Peyer's patch (tissue), 4 donors: Measurements from ENCODE around the gene TMEM222. TPM values are rescaled to one million over a fixed set of nuclear protein-coding genes. Genes with fewer than 3 reads are reported as not detected.

ENCODE experiments used
- DNase-seq, 3 donors: peaks; one replicate each; pipeline ENCODE4 v3.0.0-alpha.2; 2017 to 2019
- H3K27ac ChIP-seq, 4 donors: fragments of 200-600 bp; sonication (generic); one replicate each; pipeline ENCODE4 v1.5.1; 2016 to 2019
- H3K27me3 ChIP-seq, 2 donors: fragments of 200-600 bp; sonication (generic); one replicate each; pipeline ENCODE4 v1.5.1; 2019
- H3K36me3 ChIP-seq, 3 donors: fragments of 200-600 bp; sonication (generic); one replicate each; pipeline ENCODE4 v1.5.1; 2016 to 2019
- H3K4me1 ChIP-seq, 4 donors: fragments of 200-600 bp; sonication (generic); one replicate each; pipeline ENCODE4 v1.5.1; 2016 to 2019
- H3K4me3 ChIP-seq, 4 donors: fragments of 200-600 bp; sonication (generic); 1 replicate in 3 of 4; 2 replicates in 1 of 4; pipeline ENCODE4 v1.5.1; 2016 to 2019; ENCODE audit warnings: mild to moderate bottlenecking in 1 of 4
- H3K9me3 ChIP-seq, 4 donors: fragments of 200-600 bp; sonication (generic); one replicate each; pipeline ENCODE4 v1.5.1; 2016 to 2019; ENCODE audit warnings: mild to moderate bottlenecking in 1 of 4
- CTCF ChIP-seq, 6 experiments: fragments of 450-650 bp in 4 of 6; fragments of 200-600 bp in 2 of 6; sonication (generic) in 1 of 6; IDR thresholded peaks; one replicate each; pipeline ENCODE4 v1.5.1; 2017 to 2019; ENCODE audit warnings: antibody characterized with exemption in 6 of 6, mild to moderate bottlenecking in 3 of 6, moderate library complexity in 1 of 6
- POLR2A ChIP-seq, 2 donors: fragments of 450-650 bp; IDR thresholded peaks; one replicate each; pipeline ENCODE4 v1.5.1; 2017; ENCODE audit warnings: antibody characterized with exemption in 2 of 2, mild to moderate bottlenecking in 2 of 2, moderate library complexity in 2 of 2
- total RNA-seq, 4 donors: library from RNA; depleted of rRNA; stranded (reverse); fragments of >200 nt; gene quantifications; one replicate each; pipeline ENCODE4 v1.1.0, GENCODE V29; 2016

TMEM222 gene
- total RNA-seq, 4 donors from 2014 or later = 9.9 to 30.8 (median 25.4) TPM

- H3K4me3 ChIP-seq = no peak overlapping the region
- TF ChIP-seq POLR2A (IDR thresholded peaks at IDR 0.05) (no peak), CTCF (IDR thresholded peaks at IDR 0.05) (no peak)
- no peak overlapping the region for H3K27ac ChIP-seq
- no peaks in the 10 kb centered on the region for H3K9me3 ChIP-seq
- H3K27me3 ChIP-seq = no peaks in the 10 kb centered on the region
- peaks cover 0 to 68% (median 0%) of the 10 kb centered on the region in 3 donors for H3K36me3 ChIP-seq
- H3K4me1 ChIP-seq = peaks cover 0 to 27% (median 0%) of the 10 kb centered on the region in 4 donors
- DNase-seq = no peak
These were observed 18.5 kb upstream of the TMEM222 start for GRCh38 chr1:27303509-27303908.

GRCh38 chr1:27306071-27306470, 15.9 kb upstream of the TMEM222 start:
- no peak for DNase-seq
- no peak overlapping the region for H3K27ac ChIP-seq
- H3K4me3 ChIP-seq = no peak overlapping the region
- H3K27me3 ChIP-seq = no peaks in the 10 kb centered on the region
- no peaks in the 10 kb centered on the region for H3K9me3 ChIP-seq
- TF ChIP-seq CTCF (IDR thresholded peaks at IDR 0.05) (no peak), POLR2A (IDR thresholded peaks at IDR 0.05) (no peak)
- peaks cover 0 to 4% (median 0%) of the 10 kb centered on the region in 4 donors for H3K4me1 ChIP-seq
- H3K36me3 ChIP-seq = peaks cover 0 to 50% (median 0%) of the 10 kb centered on the region in 3 donors

GRCh38 chr1:27306892-27307761, 14.8 kb upstream of the TMEM222 start:
- Histone ChIP-seq H3K9me3 (no peaks in the 10 kb centered on the region), H3K27ac (no peak overlapping the region), H3K4me1 (no peaks in the 10 kb centered on the region), H3K4me3 (no peak overlapping the region), H3K36me3 (peaks cover 0 to 43% (median 0%) of the 10 kb centered on the region in 3 donors), H3K27me3 (no peaks in the 10 kb centered on the region)
- no peak for DNase-seq
- TF ChIP-seq CTCF (IDR thresholded peaks at IDR 0.05) = no peak
- no peak for TF ChIP-seq POLR2A (IDR thresholded peaks at IDR 0.05)

- Histone ChIP-seq H3K4me3 (no peak overlapping the region), H3K27ac (no peak overlapping the region), H3K36me3 (peaks cover 0 to 36% (median 0%) of the 10 kb centered on the region in 3 donors), H3K27me3 (no peaks in the 10 kb centered on the region), H3K9me3 (no peaks in the 10 kb centered on the region), H3K4me1 (no peaks in the 10 kb centered on the region)
- DNase-seq = no peak
- TF ChIP-seq CTCF (IDR thresholded peaks at IDR 0.05) (no peak), POLR2A (IDR thresholded peaks at IDR 0.05) (no peak)
These were observed 13.9 kb upstream of the TMEM222 start for GRCh38 chr1:27307874-27308598.

GRCh38 chr1:27314169-27314568, 7.8 kb upstream of the TMEM222 start:
- Histone ChIP-seq H3K4me1 (no peaks in the 10 kb centered on the region), H3K36me3 (no peaks in the 10 kb centered on the region), H3K9me3 (no peaks in the 10 kb centered on the region), H3K27ac (no peak overlapping the region), H3K27me3 (no peaks in the 10 kb centered on the region), H3K4me3 (no peak overlapping the region)
- no peak for DNase-seq
- TF ChIP-seq CTCF (IDR thresholded peaks at IDR 0.05) = no peak
- TF ChIP-seq POLR2A (IDR thresholded peaks at IDR 0.05) = no peak
